Measurements from ENCODE around the gene PYDC1. TPM values are rescaled to one million over a fixed set of nuclear protein-coding genes. Genes with fewer than 3 reads are reported as not detected.
"Not testable (repeated sequence)": the region's sequence is repeated elsewhere in the genome, so short reads cannot be mapped to it uniquely, and the experiment has no call there.

PYDC1 gene
- total RNA-seq, 2 donors from 2014 or later = not detected

GRCh38 chr16:31248344-31248743, 31.4 kb upstream of the PYDC1 start:
- DNase-seq (ENCODE audit: low spot score) = no peak
- Histone ChIP-seq H3K4me1 (ENCODE audit: control insufficient read depth in 1 of 2, low read depth in 2 of 2) (no peaks in the 10 kb centered on the region), H3K27ac (no peak overlapping the region), H3K36me3 (no peaks in the 10 kb centered on the region), H3K27me3 (replicated peaks; ENCODE audit: insufficient read depth) (no peaks in the 10 kb centered on the region), H3K9me3 (no peaks in the 10 kb centered on the region), H3K4me3 (no peak overlapping the region)
- TF ChIP-seq, protein P1, sequence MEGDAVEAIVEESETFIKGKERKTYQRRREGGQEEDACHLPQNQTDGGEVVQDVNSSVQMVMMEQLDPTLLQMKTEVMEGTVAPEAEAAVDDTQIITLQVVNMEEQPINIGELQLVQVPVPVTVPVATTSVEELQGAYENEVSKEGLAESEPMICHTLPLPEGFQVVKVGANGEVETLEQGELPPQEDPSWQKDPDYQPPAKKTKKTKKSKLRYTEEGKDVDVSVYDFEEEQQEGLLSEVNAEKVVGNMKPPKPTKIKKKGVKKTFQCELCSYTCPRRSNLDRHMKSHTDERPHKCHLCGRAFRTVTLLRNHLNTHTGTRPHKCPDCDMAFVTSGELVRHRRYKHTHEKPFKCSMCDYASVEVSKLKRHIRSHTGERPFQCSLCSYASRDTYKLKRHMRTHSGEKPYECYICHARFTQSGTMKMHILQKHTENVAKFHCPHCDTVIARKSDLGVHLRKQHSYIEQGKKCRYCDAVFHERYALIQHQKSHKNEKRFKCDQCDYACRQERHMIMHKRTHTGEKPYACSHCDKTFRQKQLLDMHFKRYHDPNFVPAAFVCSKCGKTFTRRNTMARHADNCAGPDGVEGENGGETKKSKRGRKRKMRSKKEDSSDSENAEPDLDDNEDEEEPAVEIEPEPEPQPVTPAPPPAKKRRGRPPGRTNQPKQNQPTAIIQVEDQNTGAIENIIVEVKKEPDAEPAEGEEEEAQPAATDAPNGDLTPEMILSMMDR (IDR thresholded peaks at IDR 0.05) = no peak
- ATAC-seq (ENCODE audit: insufficient number of reproducible peaks, low FRiP score, low read depth) = no peak

GRCh38 chr16:31246296-31246695, 29.4 kb upstream of the PYDC1 start:
- Histone ChIP-seq H3K36me3 (no peaks in the 10 kb centered on the region), H3K27ac (no peak overlapping the region), H3K4me3 (no peak overlapping the region), H3K9me3 (no peaks in the 10 kb centered on the region), H3K4me1 (ENCODE audit: control insufficient read depth in 1 of 2, low read depth in 2 of 2) (no peaks in the 10 kb centered on the region), H3K27me3 (replicated peaks; ENCODE audit: insufficient read depth) (no peaks in the 10 kb centered on the region)
- ATAC-seq (ENCODE audit: insufficient number of reproducible peaks, low FRiP score, low read depth) (no peak), DNase-seq (ENCODE audit: low spot score) (no peak)
- TF ChIP-seq, protein P1 (IDR thresholded peaks at IDR 0.05) = no peak

GRCh38 chr16:31245598-31245997, 28.7 kb upstream of the PYDC1 start:
- not testable (repeated sequence) for H3K4me3 ChIP-seq; H3K4me1 ChIP-seq (ENCODE audit: control insufficient read depth in 1 of 2, low read depth in 2 of 2); DNase-seq (ENCODE audit: low spot score); H3K27ac ChIP-seq; H3K36me3 ChIP-seq; H3K27me3 ChIP-seq (replicated peaks; ENCODE audit: insufficient read depth); H3K9me3 ChIP-seq; ATAC-seq (ENCODE audit: insufficient number of reproducible peaks, low FRiP score, low read depth)

GRCh38 chr16:31243734-31244670, 27.1 kb upstream of the PYDC1 start:
- Histone ChIP-seq H3K36me3 (no peaks in the 10 kb centered on the region), H3K4me1 (ENCODE audit: control insufficient read depth in 1 of 2, low read depth in 2 of 2) (no peaks in the 10 kb centered on the region), H3K27ac (no peak overlapping the region), H3K27me3 (replicated peaks; ENCODE audit: insufficient read depth) (no peaks in the 10 kb centered on the region), H3K9me3 (no peaks in the 10 kb centered on the region), H3K4me3 (no peak overlapping the region)
- ATAC-seq (ENCODE audit: insufficient number of reproducible peaks, low FRiP score, low read depth) (no peak), DNase-seq (ENCODE audit: low spot score) (no peak)
- TF ChIP-seq, protein P1 (IDR thresholded peaks at IDR 0.05) = no peak

- Histone ChIP-seq H3K27ac (no peak overlapping the region), H3K4me1 (ENCODE audit: control insufficient read depth in 1 of 2, low read depth in 2 of 2) (no peaks in the 10 kb centered on the region), H3K36me3 (no peaks in the 10 kb centered on the region), H3K9me3 (no peaks in the 10 kb centered on the region), H3K4me3 (no peak overlapping the region), H3K27me3 (replicated peaks; ENCODE audit: insufficient read depth) (no peaks in the 10 kb centered on the region)
- DNase-seq (ENCODE audit: low spot score) (no peak), ATAC-seq (ENCODE audit: insufficient number of reproducible peaks, low FRiP score, low read depth) (no peak)
- TF ChIP-seq, protein P1 (IDR thresholded peaks at IDR 0.05) = no peak
Measured at GRCh38 chr16:31242206-31242605, 25.3 kb upstream of the PYDC1 start.
